Measurements from ENCODE around the gene ANKS6.

- TF ChIP-seq CEBPB (IDR thresholded peaks at IDR 0.05; ENCODE audit: low read depth, low read length) (no peak), CTCF (conservative IDR thresholded peaks at IDR 0.05; ENCODE audit: low read depth, low read length) (no peak), USF2 (IDR thresholded peaks at IDR 0.05; ENCODE audit: low read depth, low read length) (no peak), POLR2A (IDR thresholded peaks at IDR 0.05; ENCODE audit: low read depth, low read length) (no peak), RFX5 (IDR thresholded peaks at IDR 0.05; ENCODE audit: low read depth, low read length) (no peak), RAD21 (IDR thresholded peaks at IDR 0.05; ENCODE audit: low read length) (no peak), MAFK (IDR thresholded peaks at IDR 0.05; ENCODE audit: low read depth, low read length) (no peak), MAZ (IDR thresholded peaks at IDR 0.05; ENCODE audit: borderline replicate concordance, low read depth, low read length) (no peak), RCOR1 (IDR thresholded peaks at IDR 0.05; ENCODE audit: insufficient replicate concordance, low read length) (no peak), ELK1 (IDR thresholded peaks at IDR 0.05; ENCODE audit: borderline replicate concordance, low read depth, low read length) (no peak), SMC3 (IDR thresholded peaks at IDR 0.05; ENCODE audit: low read depth, low read length) (no peak)
These were observed 53.0 kb downstream of the ANKS6 start for GRCh38 chr9:98743329-98743728.

Measured in IMR-90 (cell line).